Activated naive CD8-positive, alpha-beta T cell treated with anti-CD3 and anti-CD28 coated beads for 36 hours (primary cell): ENCODE data around the gene TBC1D9B. TPM values are rescaled to one million over a fixed set of nuclear protein-coding genes. Genes with fewer than 3 reads are reported as not detected.
A peak's percentile ranks its signal among the peaks of the same experiment; 100 is the strongest.

Source experiments
- DNase-seq: peaks from one replicate; pipeline ENCODE4 v3.0.0; 2021
- H3K27ac Mint-ChIP-seq: one replicate; pipeline ENCODE4 v1.8.0; 2022; ENCODE audit warnings: mild to moderate bottlenecking, moderate library complexity, mixed read lengths
- H3K27me3 Mint-ChIP-seq: one replicate; pipeline ENCODE4 v1.8.0; 2022; ENCODE audit warnings: mild to moderate bottlenecking, mixed read lengths
- H3K36me3 Mint-ChIP-seq: one replicate; pipeline ENCODE4 v1.8.0; 2021; ENCODE audit warnings: mild to moderate bottlenecking, mixed read lengths
- H3K4me1 Mint-ChIP-seq: one replicate; pipeline ENCODE4 v1.8.0; 2021; ENCODE audit warnings: mixed read lengths
- H3K4me3 Mint-ChIP-seq: one replicate; pipeline ENCODE4 v1.8.0; 2022; ENCODE audit warnings: mild to moderate bottlenecking, moderate library complexity, mixed read lengths
- H3K9me3 Mint-ChIP-seq: one replicate; pipeline ENCODE4 v1.8.0; 2022; ENCODE audit warnings: mixed read lengths
- total RNA-seq, 2 experiments: library from RNA; stranded (reverse); gene quantifications; one replicate each; pipeline ENCODE4 v1.2.3, GENCODE V29; 2021

TBC1D9B gene
- total RNA-seq, 2 experiments from 2014 or later: 73.1 to 74.9 TPM

GRCh38 chr5:179870952-179871351 is 36.7 kb downstream of the TBC1D9B start:
- Mint-ChIP-seq H3K36me3 (peaks cover 10% of the 10 kb centered on the region), H3K27ac (no peak overlapping the region), H3K4me1 (peaks cover 2% of the 10 kb centered on the region), H3K27me3 (no peaks in the 10 kb centered on the region), H3K4me3 (no peak overlapping the region), H3K9me3 (no peaks in the 10 kb centered on the region)
- no peak for DNase-seq

GRCh38 chr5:179870403-179870903 is 37.2 kb downstream of the TBC1D9B start:
- no peaks in the 10 kb centered on the region for H3K27me3 Mint-ChIP-seq
- peaks cover 2% of the 10 kb centered on the region for H3K4me1 Mint-ChIP-seq
- peaks cover 10% of the 10 kb centered on the region for H3K36me3 Mint-ChIP-seq
- no peak overlapping the region for H3K4me3 Mint-ChIP-seq
- H3K9me3 Mint-ChIP-seq: no peaks in the 10 kb centered on the region
- H3K27ac Mint-ChIP-seq: no peak overlapping the region
- DNase-seq: no peak

- DNase-seq: no peak
- no peak overlapping the region for H3K27ac Mint-ChIP-seq
- no peaks in the 10 kb centered on the region for H3K9me3 Mint-ChIP-seq
Observed at GRCh38 chr5:179869641-179870402, 37.9 kb downstream of the TBC1D9B start.

GRCh38 chr5:179869101-179869500 is 38.6 kb downstream of the TBC1D9B start:
- no peaks in the 10 kb centered on the region for H3K27me3 Mint-ChIP-seq
- peaks cover 14% of the 10 kb centered on the region for H3K36me3 Mint-ChIP-seq
- no peak overlapping the region for H3K4me3 Mint-ChIP-seq
- no peak overlapping the region for H3K27ac Mint-ChIP-seq
- no peaks in the 10 kb centered on the region for H3K9me3 Mint-ChIP-seq
- no peak for DNase-seq
- peaks cover 2% of the 10 kb centered on the region for H3K4me1 Mint-ChIP-seq

More at GRCh38 chr5:179869641-179870402, 37.9 kb downstream of the TBC1D9B start:
- peaks cover 2% of the 10 kb centered on the region for H3K4me1 Mint-ChIP-seq
- no peak overlapping the region for H3K4me3 Mint-ChIP-seq
- H3K36me3 Mint-ChIP-seq: peaks cover 14% of the 10 kb centered on the region
- no peaks in the 10 kb centered on the region for H3K27me3 Mint-ChIP-seq

GRCh38 chr5:179868541-179868940 is 39.2 kb downstream of the TBC1D9B start:
- Mint-ChIP-seq H3K4me1 (peaks cover 2% of the 10 kb centered on the region), H3K27me3 (no peaks in the 10 kb centered on the region), H3K36me3 (peaks cover 17% of the 10 kb centered on the region), H3K4me3 (no peak overlapping the region), H3K9me3 (no peaks in the 10 kb centered on the region), H3K27ac (no peak overlapping the region)
- no peak for DNase-seq

- DNase-seq: no peak
- Mint-ChIP-seq H3K9me3 (no peaks in the 10 kb centered on the region), H3K27me3 (no peaks in the 10 kb centered on the region), H3K36me3 (peaks cover 23% of the 10 kb centered on the region), H3K4me3 (no peak overlapping the region), H3K4me1 (peaks cover 2% of the 10 kb centered on the region), H3K27ac (peak overlapping the region; percentile 47)
Observed at GRCh38 chr5:179867476-179867875, 40.2 kb downstream of the TBC1D9B start.

- no peak overlapping the region for H3K4me3 Mint-ChIP-seq
- H3K27me3 Mint-ChIP-seq: no peaks in the 10 kb centered on the region
- peak overlapping the region; percentile 47 for H3K27ac Mint-ChIP-seq
- no peak for DNase-seq
- H3K4me1 Mint-ChIP-seq: peaks cover 2% of the 10 kb centered on the region
- peaks cover 25% of the 10 kb centered on the region for H3K36me3 Mint-ChIP-seq
- H3K9me3 Mint-ChIP-seq: no peaks in the 10 kb centered on the region
Observed at GRCh38 chr5:179867079-179867465, 40.6 kb downstream of the TBC1D9B start.

GRCh38 chr5:179866241-179867078 is 41.2 kb downstream of the TBC1D9B start:
- peaks cover 25% of the 10 kb centered on the region for H3K36me3 Mint-ChIP-seq
- H3K27ac Mint-ChIP-seq: no peak overlapping the region

GRCh38 chr5:179865491-179866240 is 42.0 kb downstream of the TBC1D9B start:
- DNase-seq: no peak

More at GRCh38 chr5:179866241-179867078, 41.2 kb downstream of the TBC1D9B start:
- Mint-ChIP-seq H3K4me1 (peaks cover 2% of the 10 kb centered on the region), H3K4me3 (no peak overlapping the region), H3K9me3 (no peaks in the 10 kb centered on the region), H3K27me3 (no peaks in the 10 kb centered on the region)
- DNase-seq: peak; percentile 28

GRCh38 chr5:179864686-179865085 is 43.0 kb downstream of the TBC1D9B start:
- Mint-ChIP-seq H3K27me3 (no peaks in the 10 kb centered on the region), H3K4me3 (no peak overlapping the region), H3K9me3 (no peaks in the 10 kb centered on the region), H3K36me3 (peaks cover 21% of the 10 kb centered on the region), H3K27ac (no peak overlapping the region), H3K4me1 (peaks cover 6% of the 10 kb centered on the region)
- no peak for DNase-seq

More at GRCh38 chr5:179865491-179866240, 42.0 kb downstream of the TBC1D9B start:
- no peak overlapping the region for H3K27ac Mint-ChIP-seq
- H3K36me3 Mint-ChIP-seq: peaks cover 19% of the 10 kb centered on the region
- no peak overlapping the region for H3K4me3 Mint-ChIP-seq
- peaks cover 2% of the 10 kb centered on the region for H3K4me1 Mint-ChIP-seq
- no peaks in the 10 kb centered on the region for H3K9me3 Mint-ChIP-seq
- H3K27me3 Mint-ChIP-seq: no peaks in the 10 kb centered on the region

- no peak for DNase-seq
- peaks cover 6% of the 10 kb centered on the region for H3K4me1 Mint-ChIP-seq
- H3K27me3 Mint-ChIP-seq: no peaks in the 10 kb centered on the region
- no peak overlapping the region for H3K4me3 Mint-ChIP-seq
- H3K36me3 Mint-ChIP-seq: peaks cover 21% of the 10 kb centered on the region
- H3K27ac Mint-ChIP-seq: no peak overlapping the region
- H3K9me3 Mint-ChIP-seq: no peaks in the 10 kb centered on the region
Observed at GRCh38 chr5:179863449-179864085, 44.1 kb downstream of the TBC1D9B start.

GRCh38 chr5:179862891-179863290 is 44.8 kb downstream of the TBC1D9B start:
- Mint-ChIP-seq H3K36me3 (peaks cover 17% of the 10 kb centered on the region), H3K4me1 (peaks cover 8% of the 10 kb centered on the region), H3K4me3 (no peak overlapping the region), H3K27ac (no peak overlapping the region), H3K27me3 (no peaks in the 10 kb centered on the region), H3K9me3 (no peaks in the 10 kb centered on the region)
- DNase-seq: no peak

- no peak for DNase-seq
- no peak overlapping the region for H3K27ac Mint-ChIP-seq
- H3K36me3 Mint-ChIP-seq: peaks cover 17% of the 10 kb centered on the region
- no peak overlapping the region for H3K4me3 Mint-ChIP-seq
- H3K9me3 Mint-ChIP-seq: no peaks in the 10 kb centered on the region
- H3K27me3 Mint-ChIP-seq: no peaks in the 10 kb centered on the region
- H3K4me1 Mint-ChIP-seq: peaks cover 14% of the 10 kb centered on the region
Observed at GRCh38 chr5:179862296-179862695, 45.4 kb downstream of the TBC1D9B start.

- no peak for DNase-seq
- Mint-ChIP-seq H3K4me3 (no peak overlapping the region), H3K36me3 (peaks cover 17% of the 10 kb centered on the region), H3K4me1 (peaks cover 12% of the 10 kb centered on the region), H3K9me3 (no peaks in the 10 kb centered on the region), H3K27ac (no peak overlapping the region), H3K27me3 (no peaks in the 10 kb centered on the region)
Observed at GRCh38 chr5:179860301-179860700, 47.4 kb downstream of the TBC1D9B start.
